Measurements from ENCODE around the gene NFKBIZ. TPM values are rescaled to one million over a fixed set of nuclear protein-coding genes. Genes with fewer than 3 reads are reported as not detected.
"Not testable (repeated sequence)": the region's sequence is repeated elsewhere in the genome, so short reads cannot be mapped to it uniquely, and the experiment has no call there.

NFKBIZ gene
- total RNA-seq, 1 donor from 2014 or later, result 8.9 TPM

GRCh38 chr3:101876142-101876541 is 26.8 kb downstream of the NFKBIZ start:
- Mint-ChIP-seq H3K4me1 (ENCODE audit: low read depth, unreplicated experiment) (no peaks in the 10 kb centered on the region), H3K4me3 (ENCODE audit: unreplicated experiment) (no peak overlapping the region), H3K36me3 (ENCODE audit: unreplicated experiment) (no peaks in the 10 kb centered on the region), H3K27me3 (ENCODE audit: unreplicated experiment) (no peaks in the 10 kb centered on the region), H3K9me3 (ENCODE audit: unreplicated experiment) (no peaks in the 10 kb centered on the region), H3K27ac (ENCODE audit: unreplicated experiment) (no peak overlapping the region)
- no peak for TF ChIP-seq CTCF (IDR thresholded peaks at IDR 0.05; ENCODE audit: partially characterized antibody, unreplicated experiment)
- no peak for DNase-seq

- peaks cover 2% of the 10 kb centered on the region for H3K9me3 Mint-ChIP-seq (ENCODE audit: unreplicated experiment)
- no peaks in the 10 kb centered on the region for H3K4me1 Mint-ChIP-seq (ENCODE audit: low read depth, unreplicated experiment)
- no peaks in the 10 kb centered on the region for H3K27me3 Mint-ChIP-seq (ENCODE audit: unreplicated experiment)
- H3K27ac Mint-ChIP-seq (ENCODE audit: unreplicated experiment), result no peak overlapping the region
- no peak for DNase-seq
- no peak for TF ChIP-seq CTCF (IDR thresholded peaks at IDR 0.05; ENCODE audit: partially characterized antibody, unreplicated experiment)
- no peak overlapping the region for H3K4me3 Mint-ChIP-seq (ENCODE audit: unreplicated experiment)
- H3K36me3 Mint-ChIP-seq (ENCODE audit: unreplicated experiment), result no peaks in the 10 kb centered on the region
These were observed 29.3 kb downstream of the NFKBIZ start for GRCh38 chr3:101878589-101878988.

GRCh38 chr3:101879102-101879501 is 29.8 kb downstream of the NFKBIZ start:
- Mint-ChIP-seq H3K27ac (ENCODE audit: unreplicated experiment) (no peak overlapping the region), H3K36me3 (ENCODE audit: unreplicated experiment) (no peaks in the 10 kb centered on the region), H3K9me3 (ENCODE audit: unreplicated experiment) (peaks cover 2% of the 10 kb centered on the region), H3K4me3 (ENCODE audit: unreplicated experiment) (no peak overlapping the region), H3K4me1 (ENCODE audit: low read depth, unreplicated experiment) (no peaks in the 10 kb centered on the region), H3K27me3 (ENCODE audit: unreplicated experiment) (no peaks in the 10 kb centered on the region)
- DNase-seq, result no peak
- TF ChIP-seq CTCF (IDR thresholded peaks at IDR 0.05; ENCODE audit: partially characterized antibody, unreplicated experiment), result no peak

- DNase-seq, result no peak
- no peaks in the 10 kb centered on the region for H3K4me1 Mint-ChIP-seq (ENCODE audit: low read depth, unreplicated experiment)
- TF ChIP-seq CTCF (IDR thresholded peaks at IDR 0.05; ENCODE audit: partially characterized antibody, unreplicated experiment), result no peak
- peaks cover 2% of the 10 kb centered on the region for H3K9me3 Mint-ChIP-seq (ENCODE audit: unreplicated experiment)
- no peaks in the 10 kb centered on the region for H3K27me3 Mint-ChIP-seq (ENCODE audit: unreplicated experiment)
- no peaks in the 10 kb centered on the region for H3K36me3 Mint-ChIP-seq (ENCODE audit: unreplicated experiment)
- H3K27ac Mint-ChIP-seq (ENCODE audit: unreplicated experiment), result no peak overlapping the region
- H3K4me3 Mint-ChIP-seq (ENCODE audit: unreplicated experiment), result no peak overlapping the region
These were observed 30.4 kb downstream of the NFKBIZ start for GRCh38 chr3:101879623-101880284.

GRCh38 chr3:101884776-101885175 is 35.5 kb downstream of the NFKBIZ start:
- no peaks in the 10 kb centered on the region for H3K36me3 Mint-ChIP-seq (ENCODE audit: unreplicated experiment)
- no peak for DNase-seq
- H3K4me3 Mint-ChIP-seq (ENCODE audit: unreplicated experiment), result no peak overlapping the region
- H3K9me3 Mint-ChIP-seq (ENCODE audit: unreplicated experiment), result peaks cover 4% of the 10 kb centered on the region
- no peaks in the 10 kb centered on the region for H3K27me3 Mint-ChIP-seq (ENCODE audit: unreplicated experiment)
- H3K4me1 Mint-ChIP-seq (ENCODE audit: low read depth, unreplicated experiment), result no peaks in the 10 kb centered on the region
- no peak for TF ChIP-seq CTCF (IDR thresholded peaks at IDR 0.05; ENCODE audit: partially characterized antibody, unreplicated experiment)
- no peak overlapping the region for H3K27ac Mint-ChIP-seq (ENCODE audit: unreplicated experiment)

- DNase-seq; H3K27me3 Mint-ChIP-seq (ENCODE audit: unreplicated experiment); H3K27ac Mint-ChIP-seq (ENCODE audit: unreplicated experiment); H3K9me3 Mint-ChIP-seq (ENCODE audit: unreplicated experiment); H3K4me1 Mint-ChIP-seq (ENCODE audit: low read depth, unreplicated experiment); H3K36me3 Mint-ChIP-seq (ENCODE audit: unreplicated experiment); H3K4me3 Mint-ChIP-seq (ENCODE audit: unreplicated experiment): not testable (repeated sequence)
These were observed 36.3 kb downstream of the NFKBIZ start for GRCh38 chr3:101885584-101885983.

All from glutamatergic neuron (in vitro differentiated cells).